Skeletal muscle satellite cell (primary cell): Measurements from ENCODE around the gene TNRC6C.

Source experiments
- H3K27me3 ChIP-seq: 2 replicates; pipeline ENCODE4 v1.7.0; 2013; ENCODE audit warnings: low read length; ENCODE audit not compliant: control insufficient read depth, insufficient read depth
- H3K36me3 ChIP-seq: 2 replicates; pipeline ENCODE4 v1.7.0; 2013; ENCODE audit warnings: mild to moderate bottlenecking, control low read depth, low read length; ENCODE audit not compliant: insufficient read depth
- H3K4me1 ChIP-seq: 2 replicates; pipeline ENCODE4 v1.7.0; 2013; ENCODE audit warnings: low read length; ENCODE audit not compliant: control insufficient read depth, insufficient read depth
- H3K4me2 ChIP-seq: 2 replicates; pipeline ENCODE4 v1.7.0; 2013; ENCODE audit warnings: mild to moderate bottlenecking, low read length
- H3K4me3 ChIP-seq: 2 replicates; pipeline ENCODE4 v1.7.0; 2013; ENCODE audit warnings: low read length
- H3K9ac ChIP-seq: 2 replicates; pipeline ENCODE4 v1.7.0; 2013; ENCODE audit warnings: mild to moderate bottlenecking, low read depth, low read length, moderate library complexity
- H3K9me3 ChIP-seq: replicated peaks from 2 replicates; pipeline ENCODE4 v1.7.0; 2013; ENCODE audit warnings: mild to moderate bottlenecking, control low read depth, low read length

Gene TNRC6C

GRCh38 chr17:78005452-78006171, 47.1 kb downstream of the TNRC6C start:
- Histone ChIP-seq H3K4me3 (no peak overlapping the region), H3K4me2 (no peak overlapping the region), H3K36me3 (no peaks in the 10 kb centered on the region), H3K9ac (no peak overlapping the region), H3K9me3 (no peaks in the 10 kb centered on the region), H3K27me3 (no peaks in the 10 kb centered on the region), H3K4me1 (peaks cover 9% of the 10 kb centered on the region)

- Histone ChIP-seq H3K9ac (no peak overlapping the region), H3K27me3 (no peaks in the 10 kb centered on the region), H3K4me1 (peaks cover 2% of the 10 kb centered on the region), H3K36me3 (no peaks in the 10 kb centered on the region), H3K4me2 (no peak overlapping the region), H3K4me3 (no peak overlapping the region), H3K9me3 (no peaks in the 10 kb centered on the region)
Measured at GRCh38 chr17:78006338-78006737, 47.8 kb downstream of the TNRC6C start.

- Histone ChIP-seq H3K4me1 (no peaks in the 10 kb centered on the region), H3K36me3 (no peaks in the 10 kb centered on the region), H3K9me3 (no peaks in the 10 kb centered on the region), H3K4me2 (no peak overlapping the region), H3K9ac (no peak overlapping the region), H3K4me3 (no peak overlapping the region), H3K27me3 (no peaks in the 10 kb centered on the region)
Measured at GRCh38 chr17:78007647-78008046, 49.1 kb downstream of the TNRC6C start.

GRCh38 chr17:78010759-78011158, 52.3 kb downstream of the TNRC6C start:
- no peaks in the 10 kb centered on the region for H3K4me1 ChIP-seq
- no peaks in the 10 kb centered on the region for H3K36me3 ChIP-seq
- H3K9me3 ChIP-seq: no peaks in the 10 kb centered on the region
- no peak overlapping the region for H3K4me2 ChIP-seq
- H3K9ac ChIP-seq: no peak overlapping the region
- no peak overlapping the region for H3K4me3 ChIP-seq
- no peaks in the 10 kb centered on the region for H3K27me3 ChIP-seq

DNA sequence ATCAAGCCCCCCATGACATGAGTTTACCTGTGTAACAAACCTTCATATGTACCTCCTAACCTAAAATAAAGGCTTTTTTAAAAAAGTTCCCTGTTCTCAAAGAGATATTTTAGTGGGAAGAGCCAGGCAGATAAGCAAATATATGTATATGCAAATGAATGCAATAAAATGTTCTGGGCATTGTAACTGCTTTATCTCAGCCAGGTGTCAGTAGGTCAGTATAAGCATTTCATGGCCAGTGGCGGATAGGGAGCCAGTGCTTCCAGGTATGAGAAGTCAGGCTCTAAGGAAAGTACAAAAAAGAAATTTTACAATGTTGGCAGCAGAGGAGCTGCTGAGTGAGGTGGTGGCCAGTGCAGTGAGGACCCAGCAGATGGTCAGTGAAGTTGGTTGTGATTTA, 53.9 kb downstream of the TNRC6C start:
- Histone ChIP-seq H3K4me2 (no peak overlapping the region), H3K4me3 (no peak overlapping the region), H3K9ac (no peak overlapping the region), H3K4me1 (no peaks in the 10 kb centered on the region), H3K36me3 (no peaks in the 10 kb centered on the region), H3K9me3 (no peaks in the 10 kb centered on the region), H3K27me3 (no peaks in the 10 kb centered on the region)

DNA sequence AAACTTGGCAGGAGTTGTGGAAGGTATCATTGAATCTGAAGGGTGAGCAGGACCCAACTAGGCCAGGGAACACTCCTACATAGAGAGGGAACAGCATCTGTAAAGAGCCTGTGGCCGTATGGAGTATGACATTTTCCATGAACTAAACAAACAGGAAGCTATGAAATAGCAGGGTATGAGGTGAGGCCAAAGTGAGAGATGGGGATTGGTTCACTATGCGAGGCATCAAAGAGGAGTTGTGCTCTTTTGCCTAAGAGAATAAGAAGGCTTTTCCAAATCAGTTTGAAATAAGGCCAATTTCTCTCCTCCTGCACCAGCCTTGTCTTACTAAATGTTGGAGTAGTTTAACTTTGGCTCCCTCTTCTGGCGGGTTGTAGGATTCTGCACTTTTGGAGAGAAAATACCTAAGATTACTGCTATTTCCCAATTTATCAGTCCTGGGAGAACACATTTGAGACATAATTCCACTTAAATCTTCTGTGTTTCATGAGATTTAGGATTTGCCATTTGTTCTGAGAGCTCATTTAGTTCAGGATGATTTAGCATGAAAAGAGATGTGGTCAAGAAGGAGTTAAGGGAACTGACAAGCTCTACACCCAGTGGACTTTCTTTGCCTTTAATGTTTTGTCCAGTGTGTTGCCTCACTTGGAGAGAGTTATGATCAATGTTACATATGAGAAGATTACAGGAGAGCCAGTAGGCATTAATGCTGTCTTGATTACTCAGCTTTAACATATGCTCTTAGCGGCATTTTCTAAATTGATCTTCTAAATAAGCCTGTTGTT, 55.4 kb downstream of the TNRC6C start:
- Histone ChIP-seq H3K4me2 (no peak overlapping the region), H3K4me3 (no peak overlapping the region), H3K9me3 (no peaks in the 10 kb centered on the region), H3K4me1 (no peaks in the 10 kb centered on the region), H3K36me3 (no peaks in the 10 kb centered on the region), H3K9ac (no peak overlapping the region), H3K27me3 (no peaks in the 10 kb centered on the region)

- H3K9me3 ChIP-seq: no peaks in the 10 kb centered on the region
- no peaks in the 10 kb centered on the region for H3K27me3 ChIP-seq
- no peak overlapping the region for H3K4me2 ChIP-seq
- H3K9ac ChIP-seq: no peak overlapping the region
- H3K36me3 ChIP-seq: no peaks in the 10 kb centered on the region
- H3K4me1 ChIP-seq: no peaks in the 10 kb centered on the region
- no peak overlapping the region for H3K4me3 ChIP-seq
Measured at GRCh38 chr17:78014646-78015045, 56.1 kb downstream of the TNRC6C start.

GRCh38 chr17:78016852-78017251, 58.3 kb downstream of the TNRC6C start:
- H3K9ac ChIP-seq: no peak overlapping the region
- H3K4me3 ChIP-seq: no peak overlapping the region

GRCh38 chr17:78019367-78019975, 61.0 kb downstream of the TNRC6C start:
- no peaks in the 10 kb centered on the region for H3K36me3 ChIP-seq
- no peak overlapping the region for H3K9ac ChIP-seq
- H3K27me3 ChIP-seq: no peaks in the 10 kb centered on the region
- H3K4me2 ChIP-seq: no peak overlapping the region
- no peaks in the 10 kb centered on the region for H3K4me1 ChIP-seq
- H3K9me3 ChIP-seq: no peaks in the 10 kb centered on the region
- H3K4me3 ChIP-seq: no peak overlapping the region

More at GRCh38 chr17:78016852-78017251, 58.3 kb downstream of the TNRC6C start:
- Histone ChIP-seq H3K36me3 (no peaks in the 10 kb centered on the region), H3K9me3 (no peaks in the 10 kb centered on the region), H3K27me3 (no peaks in the 10 kb centered on the region), H3K4me1 (no peaks in the 10 kb centered on the region), H3K4me2 (no peak overlapping the region)

DNA sequence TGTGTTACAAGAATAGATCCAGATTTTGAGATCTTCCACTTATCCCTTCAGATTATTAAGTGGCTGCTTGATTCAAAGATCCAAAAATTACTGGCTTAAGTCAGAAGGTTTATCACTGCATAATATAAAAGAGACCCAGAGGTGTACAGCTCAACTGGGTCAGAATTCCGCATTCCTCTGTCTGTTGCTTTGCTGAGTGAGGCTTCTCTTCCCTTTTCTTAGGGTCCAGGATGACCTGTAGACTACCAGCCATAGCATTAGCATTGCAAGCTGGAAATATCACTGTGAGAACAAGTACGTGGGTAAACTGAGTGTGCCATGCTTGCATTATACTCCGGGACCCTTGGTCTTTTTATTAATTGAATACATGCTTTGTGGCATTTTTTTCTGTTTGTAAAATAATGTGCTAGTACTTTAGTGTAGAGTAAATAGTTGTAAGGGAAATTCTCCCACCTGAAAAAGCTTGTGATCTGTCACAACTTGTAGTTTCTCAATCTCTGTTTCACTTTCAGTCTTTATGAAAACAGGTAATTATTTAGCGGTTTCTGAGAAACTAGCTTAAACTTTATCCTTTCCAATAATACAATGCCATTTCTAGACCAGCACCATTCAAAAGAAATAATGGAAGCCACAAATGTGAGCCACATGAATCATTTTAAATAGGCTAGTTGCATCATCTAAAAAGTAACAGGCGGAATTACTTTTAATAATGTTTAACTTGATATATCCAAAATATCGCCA, 61.6 kb downstream of the TNRC6C start:
- Histone ChIP-seq H3K27me3 (no peaks in the 10 kb centered on the region), H3K9ac (no peak overlapping the region), H3K9me3 (no peaks in the 10 kb centered on the region), H3K4me2 (no peak overlapping the region), H3K36me3 (no peaks in the 10 kb centered on the region), H3K4me3 (no peak overlapping the region), H3K4me1 (no peaks in the 10 kb centered on the region)

- no peak overlapping the region for H3K4me3 ChIP-seq
- no peaks in the 10 kb centered on the region for H3K9me3 ChIP-seq
- H3K4me1 ChIP-seq: no peaks in the 10 kb centered on the region
- H3K4me2 ChIP-seq: no peak overlapping the region
- H3K27me3 ChIP-seq: no peaks in the 10 kb centered on the region
- H3K9ac ChIP-seq: no peak overlapping the region
- H3K36me3 ChIP-seq: no peaks in the 10 kb centered on the region
Measured at GRCh38 chr17:78020717-78021108, 62.2 kb downstream of the TNRC6C start.
